ENCODE measurements around the gene MATN1. TPM values are rescaled to one million over a fixed set of nuclear protein-coding genes. Genes with fewer than 3 reads are reported as not detected.

MATN1 gene
- total and polyA plus RNA-seq, 2 of the 4 experiments (the other 2 are of a cell fraction): 0.27 TPM; not detected in 1

GRCh38 chr1:30704765-30705509 lies 18.4 kb downstream of the MATN1 start:
- Histone ChIP-seq H3K27ac (ENCODE audit: insufficient read depth, low read length) (no peak overlapping the region), H3K56ac (ENCODE audit: extremely low read depth, insufficient read depth, low read length) (no peak overlapping the region), H2AK9ac (replicated peaks; ENCODE audit: low read depth, low read length, poor library complexity) (peak overlapping the region; percentile 20), H2AK5ac (ENCODE audit: low read depth, low read length) (no peak overlapping the region), H2AFZ (replicated peaks; ENCODE audit: low read length, poor library complexity) (no peak overlapping the region), H3K79me1 (ENCODE audit: low read depth in 1 of 2, low read length in 2 of 2) (no peaks in the 10 kb centered on the region), H3K4me2 (ENCODE audit: low read depth, low read length) (no peak overlapping the region), H2BK120ac (ENCODE audit: low read depth, low read length) (no peak overlapping the region), H4K20me1 (ENCODE audit: insufficient read depth, low read length) (no peaks in the 10 kb centered on the region), H3K36me3 (ENCODE audit: control insufficient read depth, insufficient read depth, low read length) (no peaks in the 10 kb centered on the region), H3K23ac (ENCODE audit: low read depth, low read length) (no peak overlapping the region), H3K18ac (ENCODE audit: low read depth, low read length) (no peak overlapping the region), H4K91ac (ENCODE audit: insufficient read depth, low read depth, low read length) (no peak overlapping the region), H4K8ac (ENCODE audit: low read depth in 2 of 2, low read length in 2 of 2) (no peak overlapping the region), H3K9me3 (ENCODE audit: control insufficient read depth, insufficient read depth, low read length) (no peaks in the 10 kb centered on the region), H3K4me3 (ENCODE audit: insufficient read depth, low read depth, low read length) (no peak overlapping the region), H3K4ac (ENCODE audit: low read depth, low read length) (no peak overlapping the region), H3K27me3 (ENCODE audit: control insufficient read depth, insufficient read depth, low read length) (peaks cover 20% of the 10 kb centered on the region), H2BK15ac (ENCODE audit: low read depth, low read length) (no peak overlapping the region), H4K5ac (ENCODE audit: low read depth, low read length) (no peak overlapping the region), H3K9ac (ENCODE audit: low read depth, low read length) (no peak overlapping the region), H2BK5ac (ENCODE audit: low read depth, low read length, poor library complexity, severe bottlenecking) (no peak overlapping the region), H2BK20ac (ENCODE audit: low read depth, low read length) (no peak overlapping the region), H3K4me1 (ENCODE audit: control insufficient read depth, insufficient read depth, low read length) (peaks cover 4% of the 10 kb centered on the region; the same call in 1 of the 2 replicates), H3K9me1 (ENCODE audit: insufficient read depth, low read length) (peaks cover 3% of the 10 kb centered on the region; the same call in 1 of the 2 replicates), H3K14ac (replicated peaks; ENCODE audit: low read depth, low read length) (no peak overlapping the region)
- BruUV-seq (replicated peaks): no TSS peak
- ATAC-seq (ENCODE audit: low read depth) (no peak), DNase-seq (no peak)
- POLR2A ChIA-PET (ENCODE audit: unreplicated experiment): no interaction called here
- intact Hi-C loops (cut with micrococcal nuclease) (loop anchor here (10.0 kb wide), 1 partner anchor 620 kb away; no protein-coding TSS in a partner anchor), dilution Hi-C loops (cut with HindIII; ENCODE audit: low sequenced_read_pairs, unreplicated experiment) (no loop called here), in situ Hi-C loops (cut with MboI; ENCODE audit: low sequenced_read_pairs) (loop anchor here (10.0 kb wide), 2 partner anchors 1000 to 1810 kb away; no protein-coding TSS in a partner anchor)
- 41% methylated on average over 3 of the region's 14 CpGs; no CpG with 5 or more reads in 1 of the 2 experiments for WGBS, 2 experiments (ENCODE audit: extremely low coverage in 2 of 2, insufficient read length in 1 of 2)
- CTCF ChIA-PET: no interaction called here
- TF ChIP-seq NFE2L2 (IDR thresholded peaks at IDR 0.05; ENCODE audit: low read depth, low read length) (no peak), RCOR1 (IDR thresholded peaks at IDR 0.05; ENCODE audit: insufficient replicate concordance, low read length) (no peak), USF2 (IDR thresholded peaks at IDR 0.05; ENCODE audit: low read depth, low read length) (no peak), SMC3 (IDR thresholded peaks at IDR 0.05; ENCODE audit: low read depth, low read length) (no peak), MAZ (IDR thresholded peaks at IDR 0.05; ENCODE audit: borderline replicate concordance, low read depth, low read length) (no peak), CTCF (conservative IDR thresholded peaks at IDR 0.05; ENCODE audit: low read depth, low read length) (no peak), MAFK (IDR thresholded peaks at IDR 0.05; ENCODE audit: low read depth, low read length) (no peak)

All from IMR-90 (cell line).